KMS-11 (cell line): ENCODE measurements around the gene C22orf15.

ENCODE experiments used
- H2AFZ ChIP-seq: fragments of 200-600 bp; sonication (generic); 2 replicates; pipeline ENCODE4 v1.6.1; 2016; ENCODE audit warnings: antibody characterized with exemption, mixed run types, low read depth
- H3K27ac ChIP-seq: fragments of 200-600 bp; sonication (generic); 2 replicates; pipeline ENCODE4 v1.6.1; 2016; ENCODE audit warnings: mild to moderate bottlenecking, mixed run types
- H3K27me3 ChIP-seq: fragments of 200-600 bp; sonication (generic); 2 replicates; pipeline ENCODE4 v1.6.1; 2017; ENCODE audit warnings: mild to moderate bottlenecking, low read depth, mixed run types, moderate library complexity; ENCODE audit not compliant: insufficient read depth
- H3K36me3 ChIP-seq: fragments of 200-600 bp; sonication (generic); 2 replicates; pipeline ENCODE4 v1.6.1; 2017; ENCODE audit warnings: mild to moderate bottlenecking, mixed run types; ENCODE audit not compliant: insufficient read depth
- H3K4me1 ChIP-seq: fragments of 200-600 bp; sonication (generic); 2 replicates; pipeline ENCODE4 v1.6.1; 2016; ENCODE audit warnings: mild to moderate bottlenecking, low read depth, mixed run types; ENCODE audit not compliant: poor library complexity, severe bottlenecking
- H3K4me2 ChIP-seq: fragments of 200-600 bp; sonication (generic); 2 replicates; pipeline ENCODE4 v1.7.0; 2016; ENCODE audit warnings: mild to moderate bottlenecking, mixed run types
- H3K4me3 ChIP-seq: fragments of 200-600 bp; sonication (generic); IDR thresholded peaks from 2 replicates; pipeline ENCODE4 v1.6.1; 2017; ENCODE audit warnings: low read depth, low read length, mixed read lengths; ENCODE audit not compliant: insufficient read depth
- H3K79me2 ChIP-seq: fragments of 200-600 bp; sonication (generic); 2 replicates; pipeline ENCODE4 v1.6.1; 2016; ENCODE audit warnings: low read depth, mixed run types; ENCODE audit not compliant: insufficient read depth
- H3K9ac ChIP-seq: fragments of 200-600 bp; sonication (generic); 2 replicates; pipeline ENCODE4 v1.6.1; 2016; ENCODE audit warnings: mild to moderate bottlenecking, mixed run types
- H4K20me1 ChIP-seq: fragments of 200-600 bp; sonication (generic); 2 replicates; pipeline ENCODE4 v1.6.1; 2016; ENCODE audit warnings: mild to moderate bottlenecking, mixed run types; ENCODE audit not compliant: insufficient read depth
- CTCF ChIP-seq: fragments of 200-600 bp; sonication (generic); conservative IDR thresholded peaks from 2 replicates; pipeline ENCODE4 v1.6.1; 2017; ENCODE audit warnings: low read depth, mild to moderate bottlenecking, antibody characterized with exemption, low read length, moderate library complexity, mixed read lengths

C22orf15 gene

GRCh38 chr22:23752090-23752691, 10.6 kb upstream of the C22orf15 start:
- Histone ChIP-seq H3K79me2 (no peaks in the 10 kb centered on the region), H3K4me1 (peaks cover 16% of the 10 kb centered on the region), H3K27ac (no peak overlapping the region), H3K4me3 (no peak overlapping the region), H3K9ac (no peak overlapping the region), H3K27me3 (no peaks in the 10 kb centered on the region), H2AFZ (no peak overlapping the region), H3K36me3 (no peaks in the 10 kb centered on the region), H3K4me2 (no peak overlapping the region; the same call in 1 of the 2 replicates), H4K20me1 (no peaks in the 10 kb centered on the region)
- TF ChIP-seq CTCF, result no peak

- Histone ChIP-seq H3K27me3 (no peaks in the 10 kb centered on the region), H4K20me1 (no peaks in the 10 kb centered on the region), H3K4me1 (peaks cover 16% of the 10 kb centered on the region), H3K4me3 (no peak overlapping the region), H3K9ac (no peak overlapping the region), H3K79me2 (no peaks in the 10 kb centered on the region), H3K4me2 (no peak overlapping the region), H3K36me3 (no peaks in the 10 kb centered on the region), H2AFZ (no peak overlapping the region), H3K27ac (no peak overlapping the region)
- TF ChIP-seq CTCF, result no peak
Measured at GRCh38 chr22:23752750-23753149, 10.0 kb upstream of the C22orf15 start.

- Histone ChIP-seq H3K27ac (no peak overlapping the region), H3K9ac (no peak overlapping the region), H3K36me3 (no peaks in the 10 kb centered on the region), H2AFZ (no peak overlapping the region), H3K4me2 (no peak overlapping the region), H4K20me1 (no peaks in the 10 kb centered on the region), H3K27me3 (no peaks in the 10 kb centered on the region), H3K4me1 (peaks cover 16% of the 10 kb centered on the region), H3K4me3 (no peak overlapping the region), H3K79me2 (no peaks in the 10 kb centered on the region)
- no peak for TF ChIP-seq CTCF
Measured at GRCh38 chr22:23753385-23753784, 9.4 kb upstream of the C22orf15 start.

GRCh38 chr22:23754220-23754919, 8.4 kb upstream of the C22orf15 start, which contains the start of gene VPREB3:
Gene VPREB3 (minus strand): TSS chr22:23754425. CDS start chr22:23754363, 62 bp downstream.
- H3K36me3 ChIP-seq, result no peaks in the 10 kb centered on the region
- no peak within 1 kb of the TSS for H3K4me3 ChIP-seq
- H4K20me1 ChIP-seq, result no peaks in the 10 kb centered on the region
- no peak within 1 kb of the TSS for H3K4me2 ChIP-seq
- H3K9ac ChIP-seq, result no peak within 1 kb of the TSS
- no peak for TF ChIP-seq CTCF
- no peak within 1 kb of the TSS for H3K27ac ChIP-seq
- H2AFZ ChIP-seq, result no peak within 1 kb of the TSS
- peaks cover 16% of the 10 kb centered on the region for H3K4me1 ChIP-seq
- H3K79me2 ChIP-seq, result no peaks in the 10 kb centered on the region
- no peaks in the 10 kb centered on the region for H3K27me3 ChIP-seq
